MCF 10A (cell line): Measurements from ENCODE around the gene IRF6. TPM values are rescaled to one million over a fixed set of nuclear protein-coding genes. Genes with fewer than 3 reads are reported as not detected.

Experiments
- BruUV-seq: library from RNA; stranded (reverse); fragments of 400-500 nt; replicated peaks from 2 replicates; lab custom pipeline; 2021; lab: Mats Ljungman, UMichigan
- CTCF ChIA-PET: fragments of 300-600 bp; sonication (Branson Sonifier 250); formaldehyde crosslinking; extraction: SDS; loops from one replicate; lab custom pipeline; 2021; ENCODE audit warnings: antibody characterized with exemption, inconsistent platforms; lab: Yijun Ruan, JAX
- POLR2A ChIA-PET: fragments of 300-600, 350-650 bp; sonication (Branson Sonifier 250); formaldehyde crosslinking; extraction: SDS; loops from one replicate; lab custom pipeline; 2020; ENCODE audit warnings: antibody characterized with exemption, inconsistent platforms; lab: Yijun Ruan, JAX
- DNase-seq: peaks from one replicate; pipeline ENCODE4 v3.0.0-alpha.2; 2018; ENCODE audit not compliant: unreplicated experiment
- H3K27ac Mint-ChIP-seq: one replicate; pipeline ENCODE4 v1.8.0; 2022; ENCODE audit warnings: mild to moderate bottlenecking, low read depth, mixed read lengths; ENCODE audit not compliant: unreplicated experiment
- H3K27me3 Mint-ChIP-seq: one replicate; pipeline ENCODE4 v1.8.0; 2022; ENCODE audit warnings: mixed read lengths; ENCODE audit not compliant: insufficient read depth, unreplicated experiment
- H3K36me3 Mint-ChIP-seq: one replicate; pipeline ENCODE4 v1.8.0; 2022; ENCODE audit warnings: mild to moderate bottlenecking, moderate library complexity, mixed read lengths; ENCODE audit not compliant: insufficient read depth, unreplicated experiment
- H3K4me1 Mint-ChIP-seq: one replicate; pipeline ENCODE4 v1.8.0; 2022; ENCODE audit warnings: mixed read lengths; ENCODE audit not compliant: insufficient read depth, unreplicated experiment
- H3K4me3 Mint-ChIP-seq: one replicate; pipeline ENCODE4 v1.8.0; 2022; ENCODE audit warnings: mild to moderate bottlenecking, moderate library complexity, mixed read lengths; ENCODE audit not compliant: unreplicated experiment
- H3K9me3 Mint-ChIP-seq: one replicate; pipeline ENCODE4 v1.8.0; 2022; ENCODE audit warnings: mixed read lengths; ENCODE audit not compliant: unreplicated experiment
- CTCF ChIP-seq: fragments of 200-600 bp; IDR thresholded peaks from one replicate; pipeline ENCODE4 v1.8.0; 2022; ENCODE audit warnings: antibody characterized with exemption, mild to moderate bottlenecking; ENCODE audit not compliant: unreplicated experiment
- intact Hi-C: fragments of 100-400 bp; cut with micrococcal nuclease; formaldehyde crosslinking; loops from 2 replicates; pipeline ENCODE4 v1.14.1; 2022
- total RNA-seq: library from RNA; stranded (reverse); gene quantifications from 2 replicates; pipeline ENCODE4 v1.2.3, GENCODE V29; 2022

Gene IRF6
- total RNA-seq, 1 experiment from 2014 or later: 106 TPM

DNA sequence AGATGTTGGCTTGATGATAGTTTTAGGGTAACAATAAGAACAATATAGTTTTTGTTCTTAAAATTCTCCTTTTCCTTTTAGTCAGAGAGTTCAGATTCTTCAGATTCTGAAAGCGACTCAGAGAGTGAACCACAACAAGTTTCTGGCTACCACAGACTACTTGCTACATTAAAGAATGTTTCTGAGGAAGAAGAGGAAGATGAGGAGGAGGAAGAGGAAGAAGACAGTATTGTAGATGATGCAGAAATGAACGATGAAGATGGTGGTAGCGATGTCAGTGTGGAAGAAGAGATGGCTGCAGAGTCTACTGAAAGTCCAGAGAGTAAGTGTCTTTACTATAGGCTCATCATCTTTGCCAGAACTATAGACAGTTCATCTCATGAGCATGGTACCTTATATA lies 24.8 kb upstream of the IRF6 start:
- ChIA-PET CTCF (interaction anchor here (0.6 to 30.3 kb wide), 6 partner anchors 2 to 1712 kb away, joined by 3 to 1144 read pairs (median 134); partner anchors contain the start of genes IRF6 and UTP25), POLR2A (interaction anchor here (0.6 to 21.0 kb wide), 9 partner anchors 9 to 623 kb away, joined by 3 to 1382 read pairs (median 4); partner anchors contain the start of genes IRF6 and LAMB3)
- BruUV-seq: no TSS peak
- Mint-ChIP-seq H3K4me1 (peaks cover 60% of the 10 kb centered on the region), H3K27me3 (no peaks in the 10 kb centered on the region), H3K9me3 (peaks cover 7% of the 10 kb centered on the region), H3K4me3 (no peak overlapping the region), H3K36me3 (peaks cover 60% of the 10 kb centered on the region), H3K27ac (no peak overlapping the region)
- DNase-seq: no peak
- TF ChIP-seq CTCF: no peak
- intact Hi-C loops: no loop called here

- Mint-ChIP-seq H3K9me3 (peaks cover 7% of the 10 kb centered on the region), H3K36me3 (peaks cover 50% of the 10 kb centered on the region), H3K27ac (no peak overlapping the region), H3K4me3 (peak overlapping the region; percentile 92), H3K4me1 (peaks cover 65% of the 10 kb centered on the region), H3K27me3 (no peaks in the 10 kb centered on the region)
- intact Hi-C loops: loop anchor here (5.0 kb wide), 1 partner anchor 262 kb away; no protein-coding TSS in a partner anchor
- TF ChIP-seq CTCF: no peak
- POLR2A ChIA-PET: interaction anchor here (0.7 to 21.0 kb wide), 5 partner anchors 10 to 45 kb away, joined by 3 to 1382 read pairs (median 6); partner anchors contain the start of genes C1orf74 and IRF6
- DNase-seq: no peak
- BruUV-seq: no TSS peak
- CTCF ChIA-PET: interaction anchor here (0.6 to 30.3 kb wide), 7 partner anchors 1 to 531 kb away, joined by 3 to 1144 read pairs (median 5); partner anchors contain the start of genes IRF6 and UTP25
These were observed 23.8 kb upstream of the IRF6 start for GRCh38 chr1:209829716-209830115.

DNA sequence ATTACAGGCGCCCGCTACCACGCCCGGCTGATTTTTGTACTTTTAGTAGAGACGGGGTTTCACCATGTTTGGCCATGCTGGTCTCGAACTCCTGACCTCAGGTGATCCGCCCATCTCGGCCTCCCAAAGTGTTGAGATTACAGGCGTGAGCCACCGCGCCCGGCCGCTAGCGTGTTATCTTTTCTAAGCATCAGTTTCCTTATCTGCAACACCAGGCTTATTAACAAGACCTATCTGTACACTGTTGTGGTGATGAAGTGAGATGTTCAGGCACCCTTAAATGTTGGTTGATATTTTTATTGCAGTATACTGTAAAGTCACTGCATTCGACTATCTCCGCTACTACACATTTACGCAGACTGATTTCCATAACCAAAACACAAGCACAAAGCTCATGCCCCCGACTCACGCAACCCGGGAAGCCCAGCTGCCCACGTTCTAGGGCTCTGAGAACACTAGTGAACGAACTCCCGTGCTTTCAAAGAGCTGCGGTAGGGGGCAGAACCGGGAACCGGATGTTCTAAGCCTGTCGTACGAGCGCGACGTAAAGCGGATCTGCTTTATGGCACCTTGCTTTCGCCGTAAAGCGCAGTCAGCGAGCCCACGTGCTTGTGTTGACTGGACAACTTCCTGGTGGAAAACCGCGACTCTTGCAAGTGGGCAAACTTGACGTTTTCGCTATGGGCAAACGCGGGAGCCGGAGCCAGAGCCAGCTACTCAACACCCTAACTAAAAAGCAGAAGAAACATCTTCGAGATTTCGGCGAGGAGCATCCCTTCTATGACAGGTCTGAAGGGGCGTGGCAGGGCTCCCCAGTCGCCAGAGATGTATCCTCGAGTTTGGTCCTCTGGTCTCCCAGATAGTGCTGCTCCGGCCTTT lies 21.7 kb upstream of the IRF6 start, which contains the start of gene UTP25:
Gene UTP25 (plus strand): TSS at position 589 of the 879 bp plus-strand sequence. CDS start 92 bp downstream, at position 681.
- H3K4me3 Mint-ChIP-seq: peak within 1 kb of the TSS; percentile 92
- BruUV-seq: TSS peak; percentile 57
- peak; percentile 99 for DNase-seq
- intact Hi-C loops: loop anchor here (1.0 to 5.0 kb wide), 2 partner anchors 23 to 260 kb away; no protein-coding TSS in a partner anchor
- H3K9me3 Mint-ChIP-seq: peaks cover 7% of the 10 kb centered on the region
- peak; percentile 88 for TF ChIP-seq CTCF
- H3K36me3 Mint-ChIP-seq: peaks cover 29% of the 10 kb centered on the region
- peak within 1 kb of the TSS; percentile 89 for H3K27ac Mint-ChIP-seq
- no peaks in the 10 kb centered on the region for H3K27me3 Mint-ChIP-seq
- CTCF ChIA-PET: interaction anchor here (0.6 to 30.3 kb wide), 29 partner anchors 1 to 1980 kb away, joined by 3 to 1144 read pairs (median 4); partner anchors contain the start of genes IRF6 and UTP25
- POLR2A ChIA-PET: interaction anchor here (0.6 to 21.0 kb wide), 20 partner anchors 12 to 399 kb away, joined by 3 to 1382 read pairs (median 4); partner anchors contain the start of genes C1orf74, IRF6 and LAMB3
- peaks cover 65% of the 10 kb centered on the region for H3K4me1 Mint-ChIP-seq
